Mononuclear cell (primary cell): Measurements from ENCODE around the gene MYH2. TPM values are rescaled to one million over a fixed set of nuclear protein-coding genes. Genes with fewer than 3 reads are reported as not detected.

Experiments used
- H3K27me3 ChIP-seq: 2 replicates; pipeline ENCODE4 v1.6.0; 2011; ENCODE audit warnings: low read length, control low read depth; ENCODE audit not compliant: insufficient read depth
- H3K4me1 ChIP-seq: 2 replicates; pipeline ENCODE4 v1.5.1; 2011; ENCODE audit warnings: mild to moderate bottlenecking, low read length, control low read depth; ENCODE audit not compliant: insufficient read depth
- H3K4me3 ChIP-seq: 2 replicates; pipeline ENCODE4 v1.5.1; 2011; ENCODE audit warnings: mild to moderate bottlenecking, low read length, moderate library complexity
- H3K9me3 ChIP-seq: 2 replicates; pipeline ENCODE4 v1.5.1; 2011; ENCODE audit warnings: low read depth, mild to moderate bottlenecking, control low read depth, low read length
- total RNA-seq: library from RNA; depleted of rRNA; stranded (reverse); fragments of >200 nt; gene quantifications from one replicate; pipeline ENCODE4 v1.2.3, GENCODE V29; 2012

MYH2 gene
- total RNA-seq, 1 donor: not detected

GRCh38 chr17:10532026-10532425 is 17.4 kb downstream of the MYH2 start:
- no peaks in the 10 kb centered on the region for H3K27me3 ChIP-seq
- H3K4me3 ChIP-seq: no peak overlapping the region
- H3K9me3 ChIP-seq: no peaks in the 10 kb centered on the region
- no peaks in the 10 kb centered on the region for H3K4me1 ChIP-seq

GRCh38 chr17:10527419-10527818 is 22.0 kb downstream of the MYH2 start:
- H3K27me3 ChIP-seq: no peaks in the 10 kb centered on the region
- no peak overlapping the region for H3K4me3 ChIP-seq
- no peaks in the 10 kb centered on the region for H3K9me3 ChIP-seq
- H3K4me1 ChIP-seq: no peaks in the 10 kb centered on the region

GRCh38 chr17:10526517-10526916 is 22.9 kb downstream of the MYH2 start:
- Histone ChIP-seq H3K9me3 (no peaks in the 10 kb centered on the region), H3K4me1 (no peaks in the 10 kb centered on the region), H3K27me3 (no peaks in the 10 kb centered on the region), H3K4me3 (no peak overlapping the region)

GRCh38 chr17:10523064-10523463 is 26.4 kb downstream of the MYH2 start:
- no peaks in the 10 kb centered on the region for H3K4me1 ChIP-seq
- no peaks in the 10 kb centered on the region for H3K9me3 ChIP-seq
- no peak overlapping the region for H3K4me3 ChIP-seq
- no peaks in the 10 kb centered on the region for H3K27me3 ChIP-seq

- Histone ChIP-seq H3K4me1 (no peaks in the 10 kb centered on the region), H3K27me3 (no peaks in the 10 kb centered on the region), H3K4me3 (no peak overlapping the region), H3K9me3 (no peaks in the 10 kb centered on the region)
Measured at GRCh38 chr17:10521949-10522348, 27.5 kb downstream of the MYH2 start.

- Histone ChIP-seq H3K27me3 (no peaks in the 10 kb centered on the region), H3K4me1 (no peaks in the 10 kb centered on the region)
Measured at GRCh38 chr17:10518271-10519037, 31.0 kb downstream of the MYH2 start, which contains the start of gene MYH1. Gene MYH1 (minus strand): TSS chr17:10518542. CDS start chr17:10516642, 1,900 bp downstream.

GRCh38 chr17:10516638-10517037 is 32.8 kb downstream of the MYH2 start:
- no peaks in the 10 kb centered on the region for H3K27me3 ChIP-seq
- no peak overlapping the region for H3K4me3 ChIP-seq
- H3K4me1 ChIP-seq: no peaks in the 10 kb centered on the region
- H3K9me3 ChIP-seq: no peaks in the 10 kb centered on the region

More at GRCh38 chr17:10518271-10519037, 31.0 kb downstream of the MYH2 start, which contains the start of gene MYH1:
- no peaks in the 10 kb centered on the region for H3K9me3 ChIP-seq
- no peak within 1 kb of the TSS for H3K4me3 ChIP-seq

- no peaks in the 10 kb centered on the region for H3K27me3 ChIP-seq
- H3K4me3 ChIP-seq: no peak overlapping the region
- H3K4me1 ChIP-seq: no peaks in the 10 kb centered on the region
- no peaks in the 10 kb centered on the region for H3K9me3 ChIP-seq
Measured at GRCh38 chr17:10516065-10516464, 33.4 kb downstream of the MYH2 start.

GRCh38 chr17:10513299-10514067 is 36.0 kb downstream of the MYH2 start:
- H3K27me3 ChIP-seq: no peaks in the 10 kb centered on the region
- H3K4me1 ChIP-seq: no peaks in the 10 kb centered on the region
- H3K4me3 ChIP-seq: no peak overlapping the region
- H3K9me3 ChIP-seq: no peaks in the 10 kb centered on the region

GRCh38 chr17:10512856-10513255 is 36.6 kb downstream of the MYH2 start:
- no peak overlapping the region for H3K4me3 ChIP-seq
- H3K27me3 ChIP-seq: no peaks in the 10 kb centered on the region
- H3K9me3 ChIP-seq: no peaks in the 10 kb centered on the region
- no peaks in the 10 kb centered on the region for H3K4me1 ChIP-seq

GRCh38 chr17:10499950-10500349 is 49.5 kb downstream of the MYH2 start:
- no peaks in the 10 kb centered on the region for H3K9me3 ChIP-seq
- H3K4me1 ChIP-seq: no peaks in the 10 kb centered on the region
- no peaks in the 10 kb centered on the region for H3K27me3 ChIP-seq
- H3K4me3 ChIP-seq: no peak overlapping the region

- Histone ChIP-seq H3K4me1 (no peaks in the 10 kb centered on the region), H3K27me3 (no peaks in the 10 kb centered on the region)
Measured at GRCh38 chr17:10492004-10492403, 57.5 kb downstream of the MYH2 start.

GRCh38 chr17:10482252-10482651 is 67.2 kb downstream of the MYH2 start:
- Histone ChIP-seq H3K27me3 (no peaks in the 10 kb centered on the region), H3K4me1 (no peaks in the 10 kb centered on the region)

More at GRCh38 chr17:10492004-10492403, 57.5 kb downstream of the MYH2 start:
- no peak overlapping the region for H3K4me3 ChIP-seq
- peaks cover 29% of the 10 kb centered on the region for H3K9me3 ChIP-seq

GRCh38 chr17:10477701-10478100 is 71.8 kb downstream of the MYH2 start:
- Histone ChIP-seq H3K27me3 (no peaks in the 10 kb centered on the region), H3K4me3 (no peak overlapping the region), H3K4me1 (no peaks in the 10 kb centered on the region)

More at GRCh38 chr17:10482252-10482651, 67.2 kb downstream of the MYH2 start:
- H3K4me3 ChIP-seq: no peak overlapping the region
- peaks cover 9% of the 10 kb centered on the region for H3K9me3 ChIP-seq

GRCh38 chr17:10474536-10474935 is 74.9 kb downstream of the MYH2 start:
- Histone ChIP-seq H3K4me3 (no peak overlapping the region), H3K4me1 (no peaks in the 10 kb centered on the region), H3K27me3 (no peaks in the 10 kb centered on the region), H3K9me3 (no peaks in the 10 kb centered on the region)

More at GRCh38 chr17:10477701-10478100, 71.8 kb downstream of the MYH2 start:
- no peaks in the 10 kb centered on the region for H3K9me3 ChIP-seq
